ENCODE results near the gene CDH23.

DNA sequence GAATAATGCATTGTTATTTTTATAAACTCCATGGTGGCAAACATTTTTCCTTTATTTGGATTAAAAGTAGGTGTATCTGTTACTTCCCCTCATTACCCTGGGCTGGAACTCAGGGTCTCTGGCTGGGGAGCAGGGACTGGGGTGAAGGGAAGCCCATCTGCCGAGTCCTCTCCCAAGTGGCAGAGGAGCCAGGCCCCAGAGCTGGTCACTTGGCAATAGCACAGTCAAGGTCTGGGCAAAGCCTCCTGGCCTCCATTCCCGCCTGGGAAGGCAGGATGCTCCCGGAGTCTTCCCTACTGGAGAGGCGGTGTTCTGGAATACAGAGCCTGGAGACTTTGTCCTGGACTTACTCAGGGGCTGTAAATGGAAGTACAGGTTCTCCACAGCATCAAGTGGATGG, 76.2 kb downstream of the CDH23 start:
- no peak for TF ChIP-seq TCF12 (IDR thresholded peaks at IDR 0.05; ENCODE audit: low read depth, low read length)
- no peak for TF ChIP-seq ATF2 (IDR thresholded peaks at IDR 0.05; ENCODE audit: low read length)
- TF ChIP-seq CTCF (IDR thresholded peaks at IDR 0.05 in 2 of 3, conservative IDR thresholded peaks at IDR 0.05 in 1 of 3; ENCODE audit: control insufficient read depth in 2 of 3, extremely low read depth in 1 of 3, insufficient read depth in 1 of 3, low read depth in 3 of 3, low read length in 3 of 3): no peak
- no peak for TF ChIP-seq POLR2A (IDR thresholded peaks at IDR 0.05; ENCODE audit: low read depth, low read length)
- TF ChIP-seq IKZF2 (IDR thresholded peaks at IDR 0.05): no peak
- no peak for TF ChIP-seq STAT1 (conservative IDR thresholded peaks at IDR 0.05)
- TF ChIP-seq GATAD2B (conservative IDR thresholded peaks at IDR 0.05; ENCODE audit: low read depth): no peak

Measured in GM12878 (cell line).